Upper lobe of left lung (tissue), 4 donors: Measurements from ENCODE around the gene STIL.

ENCODE experiments used
- EP300 ChIP-seq, 4 donors: sonication (generic); formaldehyde crosslinking; IDR thresholded peaks; one replicate each; pipeline ENCODE4 v1.5.1; 2017; ENCODE audit warnings: antibody characterized with exemption in 4 of 4, control low read depth in 2 of 4
- POLR2A ChIP-seq, 4 donors: fragments of 450-650 bp; IDR thresholded peaks; one replicate each; pipeline ENCODE4 v1.5.1; 2016 to 2017; ENCODE audit warnings: antibody characterized with exemption in 4 of 4, mild to moderate bottlenecking in 2 of 4
- POLR2AphosphoS5 ChIP-seq, 2 donors: sonication (generic); formaldehyde crosslinking; IDR thresholded peaks; one replicate each; pipeline ENCODE4 v1.5.1; 2017; ENCODE audit warnings: antibody characterized with exemption in 2 of 2
- TF ChIP-seq, protein P1 (sequence below), 6 experiments: fragments of 450-650 bp in 4 of 6; fragments of 200-600 bp in 2 of 6; sonication (generic) in 2 of 6; IDR thresholded peaks; one replicate each; pipeline ENCODE4 v1.5.1; 2016 to 2019; ENCODE audit warnings: antibody characterized with exemption in 6 of 6

GRCh38 chr1:47232187-47232874 lies 81.6 kb downstream of the STIL start, which contains the start of gene TAL1:
- TF ChIP-seq, protein P1, sequence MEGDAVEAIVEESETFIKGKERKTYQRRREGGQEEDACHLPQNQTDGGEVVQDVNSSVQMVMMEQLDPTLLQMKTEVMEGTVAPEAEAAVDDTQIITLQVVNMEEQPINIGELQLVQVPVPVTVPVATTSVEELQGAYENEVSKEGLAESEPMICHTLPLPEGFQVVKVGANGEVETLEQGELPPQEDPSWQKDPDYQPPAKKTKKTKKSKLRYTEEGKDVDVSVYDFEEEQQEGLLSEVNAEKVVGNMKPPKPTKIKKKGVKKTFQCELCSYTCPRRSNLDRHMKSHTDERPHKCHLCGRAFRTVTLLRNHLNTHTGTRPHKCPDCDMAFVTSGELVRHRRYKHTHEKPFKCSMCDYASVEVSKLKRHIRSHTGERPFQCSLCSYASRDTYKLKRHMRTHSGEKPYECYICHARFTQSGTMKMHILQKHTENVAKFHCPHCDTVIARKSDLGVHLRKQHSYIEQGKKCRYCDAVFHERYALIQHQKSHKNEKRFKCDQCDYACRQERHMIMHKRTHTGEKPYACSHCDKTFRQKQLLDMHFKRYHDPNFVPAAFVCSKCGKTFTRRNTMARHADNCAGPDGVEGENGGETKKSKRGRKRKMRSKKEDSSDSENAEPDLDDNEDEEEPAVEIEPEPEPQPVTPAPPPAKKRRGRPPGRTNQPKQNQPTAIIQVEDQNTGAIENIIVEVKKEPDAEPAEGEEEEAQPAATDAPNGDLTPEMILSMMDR (IDR thresholded peaks at IDR 0.05): no peak
- TF ChIP-seq EP300 (IDR thresholded peaks at IDR 0.05): peak in 2 of 4 donors; percentile 15 to 69
- TF ChIP-seq POLR2A (IDR thresholded peaks at IDR 0.05): no peak
- peak; percentile 38 to 53 for TF ChIP-seq POLR2AphosphoS5 (IDR thresholded peaks at IDR 0.05)
